GM19351 (cell line): Measurements from ENCODE around the gene COL9A3.

Source experiments
- ATAC-seq: cut with Tn5 transposase; IDR thresholded peaks from one replicate; pipeline ENCODE4 v1.9.1; 2021; ENCODE audit warnings: mild to moderate bottlenecking, moderate library complexity; ENCODE audit not compliant: unreplicated experiment

The COL9A3 gene

GRCh38 chr20:62876902-62877816 is 60.3 kb downstream of the COL9A3 start:
- ATAC-seq, result no peak

DNA sequence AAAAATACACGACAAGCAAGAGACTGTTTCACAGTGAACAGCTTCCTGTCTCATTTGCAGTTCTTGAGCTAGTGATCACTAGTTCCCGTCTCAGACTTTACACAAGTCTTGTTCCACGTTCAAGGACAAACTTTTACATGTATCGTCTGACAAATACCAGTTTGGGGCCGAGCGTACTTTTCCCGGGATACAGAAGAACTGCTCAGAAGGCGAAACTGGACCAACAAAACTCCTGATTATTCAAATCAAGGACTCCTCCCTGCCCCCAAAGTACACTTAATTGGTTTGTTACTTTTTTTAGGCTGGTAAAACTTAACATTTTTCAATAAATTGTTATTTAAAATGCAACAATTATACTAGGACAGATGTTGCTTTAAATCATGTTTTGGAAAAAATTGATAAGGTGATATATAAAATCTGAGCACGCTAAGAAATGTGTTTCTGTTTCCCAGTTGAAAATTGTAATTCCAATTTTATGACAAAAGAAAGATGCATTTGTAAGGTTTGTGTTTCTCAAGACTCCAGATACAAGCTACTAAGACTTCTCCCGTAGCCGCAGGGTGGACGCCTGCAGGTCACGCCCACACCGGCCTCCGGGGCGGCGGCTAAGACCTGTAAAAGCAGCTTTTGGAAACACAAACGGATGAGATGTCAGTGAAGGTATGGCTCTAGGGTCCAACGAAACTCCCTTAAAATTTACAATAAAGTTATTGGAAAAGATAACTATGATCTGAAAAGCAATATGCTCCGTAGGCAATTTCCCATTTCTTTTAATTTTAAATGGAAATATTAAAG is 61.6 kb downstream of the COL9A3 start:
- ATAC-seq, result no peak

- ATAC-seq, result no peak
These were observed 62.7 kb downstream of the COL9A3 start for GRCh38 chr20:62879275-62880146.

DNA sequence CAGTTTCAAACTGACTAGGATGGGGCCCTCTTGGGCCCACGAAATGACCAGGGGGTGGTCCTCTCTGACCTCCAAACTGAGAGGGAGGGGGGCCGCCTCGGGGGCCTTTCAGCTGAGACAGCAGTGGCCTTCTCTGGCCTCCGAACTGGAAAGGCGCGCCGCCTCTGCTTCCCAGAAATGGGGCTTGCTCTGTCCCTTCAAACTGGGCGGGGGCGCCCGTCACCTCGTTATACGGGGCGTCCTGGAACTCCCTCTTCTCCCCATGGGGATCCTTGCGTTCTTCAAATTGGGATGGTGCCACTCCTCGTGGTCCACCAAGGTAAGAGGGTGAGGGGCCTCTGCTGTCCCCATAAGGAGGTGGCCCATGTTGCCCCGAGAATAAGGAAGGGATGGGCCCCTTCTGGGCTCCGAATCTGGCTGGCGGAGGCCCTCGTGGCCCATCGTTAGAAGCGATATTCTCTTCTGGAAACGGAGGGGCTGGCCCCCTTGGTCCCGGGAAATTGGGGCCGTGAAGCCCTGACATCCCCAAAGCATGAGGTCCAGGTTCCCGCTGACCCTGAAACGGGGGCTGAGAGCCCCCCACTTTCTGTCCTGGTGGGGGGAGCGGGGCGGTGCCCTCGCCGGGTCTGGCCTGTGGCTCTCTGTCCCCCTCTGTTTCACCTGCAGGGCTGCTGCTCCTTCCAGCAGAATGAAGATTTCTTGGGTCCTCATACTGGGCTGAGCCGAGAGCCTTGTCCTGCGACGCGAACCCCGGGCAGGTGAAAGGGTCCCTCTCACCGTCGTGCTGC is 63.5 kb downstream of the COL9A3 start:
- ATAC-seq, result no peak

DNA sequence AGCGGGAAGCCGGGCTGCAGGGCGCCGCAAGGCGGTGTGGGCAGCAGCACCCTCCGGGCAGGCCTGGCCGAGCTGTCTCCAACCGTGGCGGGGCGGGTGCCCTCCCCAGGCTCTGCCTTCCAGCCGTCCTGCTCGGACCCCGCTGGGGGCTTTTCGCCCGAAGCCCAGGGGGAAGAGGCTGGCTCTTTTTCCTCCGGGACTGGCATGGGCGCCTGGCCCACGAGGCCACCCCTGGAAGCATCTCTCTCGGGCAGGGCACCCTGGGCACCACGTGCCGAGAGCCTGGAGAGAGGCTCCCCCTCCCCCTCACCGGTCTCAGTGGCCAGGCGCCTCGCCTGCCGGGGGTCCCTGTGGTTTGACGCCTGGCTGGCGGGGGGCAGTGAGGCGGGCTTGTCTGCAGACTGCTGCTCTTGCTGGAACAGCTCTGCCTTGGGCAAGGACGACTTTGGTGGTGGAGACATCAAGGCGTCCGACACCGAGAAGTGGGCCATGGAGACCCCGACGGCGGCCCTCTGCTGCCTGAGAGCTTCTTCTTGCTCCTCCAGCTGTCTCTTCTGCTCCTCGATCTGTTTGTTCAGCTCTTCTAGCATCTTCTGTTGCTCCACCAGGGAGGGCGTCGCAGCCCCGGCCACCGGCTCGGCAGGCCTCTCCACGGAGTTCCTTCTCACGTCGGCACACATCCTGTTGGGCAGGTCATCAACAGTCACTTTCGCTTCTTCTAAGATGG is 64.2 kb downstream of the COL9A3 start:
- no peak for ATAC-seq

- no peak for ATAC-seq
These were observed 65.0 kb downstream of the COL9A3 start for GRCh38 chr20:62881662-62882395.

DNA sequence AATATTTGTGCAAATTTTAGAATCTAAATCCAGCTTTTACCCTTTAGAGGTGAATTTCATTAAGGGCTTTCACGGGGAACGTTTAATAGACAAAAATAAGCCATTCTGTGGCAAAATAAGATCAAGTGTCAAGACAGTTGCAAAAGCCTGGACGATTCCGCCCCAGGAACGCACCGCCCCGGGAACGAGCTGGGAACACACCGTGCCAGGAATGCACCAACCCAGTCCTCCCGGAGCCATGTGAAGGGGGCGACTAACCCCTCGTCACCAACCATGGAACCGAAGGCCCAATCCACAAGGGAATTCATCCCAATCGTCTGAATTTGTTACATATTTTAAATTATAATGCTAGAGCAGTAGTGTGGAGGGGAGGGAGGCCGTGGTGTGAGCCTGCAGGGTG is 65.6 kb downstream of the COL9A3 start:
- ATAC-seq, result no peak

DNA sequence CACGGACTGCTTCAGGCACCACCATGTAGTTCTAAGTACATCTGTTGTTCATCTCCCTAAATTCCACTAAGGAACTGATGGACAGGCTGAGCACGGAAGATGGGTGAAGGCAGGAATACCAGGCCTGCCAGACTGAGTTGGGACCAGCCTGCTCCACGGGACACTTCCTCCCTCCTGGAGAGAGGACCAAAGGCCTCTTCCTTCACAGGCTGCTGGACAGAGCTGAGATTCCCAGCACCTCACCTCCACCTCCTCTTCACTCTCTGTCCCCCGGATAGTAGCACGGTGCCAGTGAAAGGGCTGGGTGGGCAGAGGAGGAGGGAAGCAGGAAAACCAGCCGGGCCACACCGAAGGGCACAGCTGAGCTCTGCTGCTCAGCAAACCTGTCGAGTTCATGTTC is 67.7 kb downstream of the COL9A3 start:
- ATAC-seq, result no peak

DNA sequence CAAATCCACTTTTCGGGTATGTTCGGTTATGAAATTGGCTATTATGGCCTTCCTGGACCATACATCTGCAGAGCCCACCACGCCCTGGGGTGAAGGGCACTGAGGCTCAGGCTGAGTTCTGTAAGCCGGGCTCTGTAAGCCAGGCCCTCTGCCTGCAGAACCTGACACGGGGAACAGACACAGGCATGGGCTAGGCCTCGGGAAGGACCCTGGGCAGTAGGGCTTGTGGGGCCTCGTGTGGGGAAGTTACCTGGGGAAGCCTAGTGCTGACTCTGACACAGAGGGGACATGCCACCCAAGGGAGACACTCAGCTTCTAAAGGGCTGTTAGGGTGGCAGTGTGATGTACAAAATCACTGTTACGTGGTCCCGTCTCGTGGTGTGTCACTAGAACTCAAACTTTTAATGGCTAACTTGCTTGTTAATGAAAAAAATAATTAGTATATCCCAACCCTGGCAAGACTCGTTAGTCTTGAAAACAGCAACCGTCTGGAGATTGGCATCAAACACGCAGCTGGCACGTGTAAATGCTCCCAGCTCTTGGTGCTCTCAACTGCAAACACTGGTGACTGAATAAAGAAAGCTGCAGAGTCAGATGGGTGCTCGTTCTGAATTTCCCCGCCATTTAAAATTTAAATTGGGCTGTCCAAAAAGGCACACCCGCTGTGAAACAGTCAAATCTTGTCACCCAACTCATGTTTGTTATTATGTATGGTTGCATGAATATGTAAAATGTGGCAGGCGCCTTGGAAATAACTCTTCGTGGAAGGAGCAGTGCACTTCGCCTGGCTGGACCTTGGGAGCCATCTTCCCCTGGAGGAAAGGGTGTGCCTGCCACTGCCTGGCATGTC is 68.4 kb downstream of the COL9A3 start:
- no peak for ATAC-seq

- ATAC-seq, result no peak
These were observed 69.3 kb downstream of the COL9A3 start for GRCh38 chr20:62885896-62886708.

- no peak for ATAC-seq
These were observed 69.8 kb downstream of the COL9A3 start for GRCh38 chr20:62886709-62887058.

DNA sequence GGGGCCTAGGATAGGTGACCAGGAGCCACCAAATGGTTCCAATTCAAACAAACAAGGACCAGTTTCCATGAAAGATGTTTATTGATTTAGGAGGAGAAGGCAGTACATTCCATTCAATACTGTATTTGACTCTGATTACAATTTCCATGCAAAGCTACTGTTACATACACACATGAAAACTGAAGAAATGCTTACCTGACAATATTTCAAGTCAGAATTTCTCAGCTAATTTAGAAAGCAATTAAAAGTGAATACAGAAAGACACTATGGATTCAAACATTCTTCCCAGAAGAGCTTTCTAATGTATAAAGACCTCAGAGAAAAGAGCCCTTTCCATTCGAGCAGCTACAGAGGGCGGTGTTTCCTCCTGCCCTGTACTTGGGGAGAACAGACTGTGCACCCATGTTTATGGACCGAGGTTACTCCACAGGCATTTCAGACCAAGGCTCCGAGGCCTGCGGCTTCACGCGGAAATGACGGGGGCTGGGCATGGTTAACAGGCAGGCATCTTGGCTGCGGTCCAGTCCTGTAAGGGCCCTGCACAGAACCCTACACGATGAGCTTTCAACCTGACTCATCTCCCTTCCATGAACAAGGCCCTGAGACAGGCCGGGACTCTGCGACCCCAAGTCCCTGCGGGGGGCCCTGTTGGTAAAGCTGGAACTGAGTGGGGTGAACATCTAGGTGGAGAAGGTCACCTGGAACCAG is 70.5 kb downstream of the COL9A3 start:
- ATAC-seq, result no peak

- no peak for ATAC-seq
These were observed 71.0 kb downstream of the COL9A3 start for GRCh38 chr20:62887860-62888239.

DNA sequence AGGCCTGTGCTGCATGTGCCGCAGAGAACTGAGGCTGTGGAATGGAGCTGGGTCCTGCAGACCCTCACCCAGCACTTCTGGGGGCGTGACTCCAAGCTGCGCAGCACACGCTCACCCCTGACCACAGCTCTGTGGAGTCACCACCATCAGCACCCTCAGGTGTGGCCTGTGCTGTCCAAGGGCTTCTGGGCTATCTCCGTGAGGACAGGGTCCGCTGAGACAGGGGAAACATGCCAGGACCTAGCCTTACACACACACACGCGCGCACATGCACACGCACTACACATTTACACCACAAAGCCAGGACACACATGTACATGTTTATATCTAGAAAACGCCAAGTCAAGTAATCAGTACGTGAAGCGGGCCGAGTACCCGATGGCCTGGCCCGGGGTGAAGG is 71.6 kb downstream of the COL9A3 start:
- ATAC-seq, result no peak

DNA sequence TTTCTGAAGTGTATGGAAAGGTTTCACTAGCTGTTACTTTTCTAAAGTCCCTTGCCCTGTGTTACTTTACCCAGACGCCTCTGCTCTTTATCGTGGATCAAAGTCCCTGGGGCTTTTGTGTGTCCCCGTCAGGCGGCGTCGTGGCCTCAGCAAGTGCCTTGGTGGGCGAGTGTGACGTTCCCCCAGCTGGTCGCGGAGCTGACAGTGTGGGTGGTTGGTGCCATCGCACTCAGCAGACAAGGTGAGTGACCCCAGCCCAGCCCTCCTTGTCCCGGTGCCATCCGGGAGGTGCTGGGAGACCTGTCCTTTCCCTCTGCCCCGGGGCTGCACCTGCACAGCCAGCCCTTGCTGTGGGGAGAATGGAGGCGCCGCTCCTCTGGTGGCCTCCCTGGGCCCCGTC is 72.1 kb downstream of the COL9A3 start:
- ATAC-seq, result no peak

DNA sequence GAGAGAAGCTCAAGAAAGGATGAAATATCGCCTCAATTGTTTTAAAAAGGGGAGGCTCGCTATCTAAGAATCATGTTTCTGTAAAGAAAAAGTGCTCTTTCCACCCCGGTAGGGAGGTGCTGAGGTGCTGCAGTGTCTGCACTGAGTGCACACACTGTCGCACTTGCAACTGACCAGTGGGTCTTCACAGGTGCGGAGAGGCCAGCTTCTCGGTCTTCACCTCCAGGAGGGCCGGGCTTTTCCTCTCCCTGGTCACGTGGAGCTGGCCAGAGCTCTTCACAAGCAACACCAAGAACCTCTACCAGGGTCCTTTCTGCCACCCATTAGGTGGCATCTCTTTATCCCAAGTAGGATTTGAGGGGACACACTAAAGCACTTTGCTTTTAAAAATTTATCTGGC is 72.6 kb downstream of the COL9A3 start:
- no peak for ATAC-seq

DNA sequence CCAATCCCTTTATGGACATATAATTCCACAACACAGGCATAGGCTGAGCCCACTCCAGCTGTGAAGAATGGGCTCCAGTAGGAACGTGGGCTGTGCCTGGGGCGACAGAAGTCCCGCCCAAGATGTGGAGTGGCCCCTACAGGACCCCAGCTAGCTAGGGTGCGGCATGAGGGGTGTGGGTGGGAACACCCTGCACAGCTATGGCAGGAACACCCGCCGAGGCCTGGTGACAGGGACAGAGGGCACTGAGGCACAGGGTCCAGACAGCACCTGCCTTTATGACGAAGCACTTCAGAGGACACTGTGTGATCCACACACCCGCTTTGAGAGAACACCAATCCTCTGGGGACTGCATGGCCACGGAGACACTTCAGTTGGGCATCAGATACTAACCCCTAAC is 73.0 kb downstream of the COL9A3 start:
- no peak for ATAC-seq
